GM12878 (cell line): Measurements from ENCODE around the gene ARHGAP26. TPM values are rescaled to one million over a fixed set of nuclear protein-coding genes. Genes with fewer than 3 reads are reported as not detected.

Experiments
- ATAC-seq: fragments of 200-7000 bp; cut with Tn5 transposase; 3 replicates; pipeline ENCODE4 v1.9.1; 2020; ENCODE audit warnings: mild to moderate bottlenecking, moderate library complexity
- BruUV-seq: library from RNA; stranded (reverse); fragments of 400-500 nt; replicated peaks from 2 replicates; lab custom pipeline; 2021; lab: Mats Ljungman, UMichigan
- CTCF ChIA-PET: fragments of 300-600 bp; sonication (Branson Sonifier 250); formaldehyde crosslinking; extraction: SDS; loops from one replicate; lab custom pipeline; 2021; ENCODE audit warnings: inconsistent platforms; lab: Yijun Ruan, JAX
- POLR2A ChIA-PET: fragments of 350-600 bp; formaldehyde crosslinking; extraction: SDS; loops from one replicate; lab custom pipeline; 2021; ENCODE audit warnings: inconsistent platforms; lab: Charles Lee
- RAD21 ChIA-PET: fragments of 300-600 bp; sonication (Branson Sonifier 250); formaldehyde crosslinking; loops from one replicate; lab custom pipeline; 2023; ENCODE audit warnings: antibody characterized with exemption; ENCODE audit not compliant: unreplicated experiment; lab: Charles Lee
- SMC1A ChIA-PET: fragments of 300-600 bp; sonication (Branson Sonifier 250); formaldehyde crosslinking; loops from one replicate; lab custom pipeline; 2023; ENCODE audit not compliant: unreplicated experiment, uncharacterized antibody; lab: Charles Lee
- DNase-seq: peaks from one replicate; pipeline ENCODE4 v3.0.0-alpha.2; 2011; ENCODE audit warnings: low read depth, low spot score
- FAIRE-seq: peaks from 3 replicates; lab custom pipeline; 2011; peaks lifted over from hg19 to GRCh38; lab: Jason Lieb, UNC
- H2AFZ ChIP-seq: 2 replicates; pipeline ENCODE4 v1.6.0; 2011; ENCODE audit warnings: low read depth, low read length, control low read depth; ENCODE audit not compliant: control insufficient read depth
- H3K27ac ChIP-seq: 2 replicates; pipeline ENCODE4 v1.5.1; 2011; ENCODE audit warnings: control low read depth; ENCODE audit not compliant: control insufficient read depth, insufficient read depth
- H3K27me3 ChIP-seq, 2 experiments: replicated peaks in 1 of 2; 2 replicates each; pipeline versions ENCODE4 v1.6.0 to v1.6.1; 2011; ENCODE audit warnings: low read length in 1 of 2; ENCODE audit not compliant: control insufficient read depth in 2 of 2, insufficient read depth in 2 of 2
- H3K36me3 ChIP-seq, 2 experiments: 2 replicates each; pipeline ENCODE4 v1.5.1; 2011; ENCODE audit warnings: low read length in 1 of 2; ENCODE audit not compliant: control insufficient read depth in 2 of 2, insufficient read depth in 2 of 2
- H3K4me1 ChIP-seq: 2 replicates; pipeline ENCODE4 v1.6.1; 2011; ENCODE audit warnings: mild to moderate bottlenecking, low read length, moderate library complexity, mixed read lengths; ENCODE audit not compliant: control insufficient read depth, insufficient read depth
- H3K4me2 ChIP-seq: 2 replicates; pipeline ENCODE4 v1.6.0; 2011; ENCODE audit warnings: control low read depth; ENCODE audit not compliant: control insufficient read depth, insufficient read depth
- H3K4me3 ChIP-seq: fragments of 200-600 bp; sonication (generic); 2 replicates; pipeline ENCODE4 v1.5.1; 2016
- H3K79me2 ChIP-seq: 2 replicates; pipeline ENCODE4 v1.6.0; 2011; ENCODE audit warnings: low read length; ENCODE audit not compliant: control insufficient read depth, insufficient read depth
- H3K9ac ChIP-seq: 2 replicates; pipeline ENCODE4 v1.8.0; 2011; ENCODE audit warnings: low read length, control low read depth, mixed read lengths; ENCODE audit not compliant: control insufficient read depth, insufficient read depth
- H3K9me3 ChIP-seq: replicated peaks from 3 replicates; pipeline ENCODE4 v1.5.1; 2011; ENCODE audit warnings: mild to moderate bottlenecking, low read length; ENCODE audit not compliant: control insufficient read depth, insufficient read depth
- H4K20me1 ChIP-seq: 2 replicates; pipeline ENCODE4 v1.6.0; 2011; ENCODE audit not compliant: control insufficient read depth, insufficient read depth
- BMI1 ChIP-seq: fragments of 450-650 bp; IDR thresholded peaks from 2 replicates; pipeline ENCODE4 v1.6.1; 2016; ENCODE audit warnings: mild to moderate bottlenecking, moderate library complexity, borderline replicate concordance
- DPF2 ChIP-seq: fragments of 450-650 bp; IDR thresholded peaks from 2 replicates; pipeline ENCODE4 v1.6.1; 2017; ENCODE audit warnings: mild to moderate bottlenecking
- E2F4 ChIP-seq: IDR thresholded peaks from 2 replicates; pipeline ENCODE4 v1.6.1; 2012; ENCODE audit warnings: low read depth, low read length, improper control_type of control experiment
- HDAC2 ChIP-seq: fragments of 200-600 bp; sonication (generic); IDR thresholded peaks from 2 replicates; pipeline ENCODE4 v1.6.1; 2017
- IRF5 ChIP-seq: fragments of 450-650 bp; IDR thresholded peaks from 2 replicates; pipeline ENCODE4 v1.6.1; 2017; ENCODE audit warnings: borderline replicate concordance
- KAT2A ChIP-seq: conservative IDR thresholded peaks from 2 replicates; pipeline ENCODE4 v1.6.1; 2011; ENCODE audit warnings: low read depth, low read length; ENCODE audit not compliant: control insufficient read depth
- MTA2 ChIP-seq: fragments of 450-650 bp; IDR thresholded peaks from 2 replicates; pipeline ENCODE4 v1.6.1; 2016; ENCODE audit warnings: low read depth, mild to moderate bottlenecking, moderate library complexity
- RB1 ChIP-seq: fragments of 450-650 bp; formaldehyde crosslinking; IDR thresholded peaks from 2 replicates; pipeline ENCODE4 v1.6.1; 2017; ENCODE audit warnings: mild to moderate bottlenecking, borderline replicate concordance
- RUNX3 ChIP-seq: IDR thresholded peaks from 2 replicates; pipeline ENCODE4 v1.6.1; 2012; ENCODE audit warnings: low read length, inconsistent platforms
- ZNF622 ChIP-seq: fragments of 450-650 bp; IDR thresholded peaks from 2 replicates; pipeline ENCODE4 v1.6.1; 2017; ENCODE audit warnings: mild to moderate bottlenecking, inconsistent platforms
- in situ Hi-C: fragments of 300-500 bp; cut with MboI; formaldehyde crosslinking; loops from 9 replicates; pipeline ENCODE4 v1.14.3; 2018; ENCODE audit warnings: mixed read lengths
- intact Hi-C: fragments of 100-400 bp; cut with micrococcal nuclease; formaldehyde crosslinking; loops from one replicate; pipeline ENCODE4 v1.14.2; 2022; ENCODE audit not compliant: unreplicated experiment
- polyA plus RNA-seq, 11 experiments: library from polyadenylated mRNA; depleted of rRNA in 4 of 11; unstranded in 6 of 11; stranded (reverse) in 5 of 11; fragments of >200 nt; fragmentation: Nextera tagmentation in 4 of 11; fragmentation: Illumina TruSeq in 1 of 11; extraction: Ambion mirVana in 4 of 11; extraction: Trizol in 1 of 11; gene quantifications; 1 replicate in 1 of 11; 2 replicates in 10 of 11; pipeline versions ENCODE4 v1.2.1 to v1.2.3, GENCODE V29; 2011 to 2016; ENCODE audit warnings: inconsistent platforms in 2 of 11, missing spikeins in 2 of 11, low read depth in 1 of 11
- total RNA-seq, 4 experiments: library from RNA; depleted of rRNA in 3 of 4; stranded (reverse); fragments of >200 nt in 3 of 4; fragmentation: Illumina TruSeq in 1 of 4; extraction: Trizol in 1 of 4; gene quantifications; 2 replicates each; pipeline versions ENCODE4 v1.2.1 to v1.2.3, GENCODE V29; 2013 to 2021
- TF ChIP-seq, protein P1 (sequence below): fragments of 450-650 bp; IDR thresholded peaks from 2 replicates; pipeline ENCODE4 v1.6.1; 2016; ENCODE audit warnings: mild to moderate bottlenecking, moderate library complexity, borderline replicate concordance

Gene ARHGAP26
- total and polyA plus RNA-seq, 10 of the 15 experiments (the other 5 are each of a cell fraction or from before 2014, with no cell fraction given), result 9.4 to 41.5 (median 19.3) TPM

GRCh38 chr5:143066556-143067281 lies 296.5 kb downstream of the ARHGAP26 start (continued):
- TF ChIP-seq DPF2, result no peak
- TF ChIP-seq HDAC2, result no peak

GRCh38 chr5:143068712-143069111 lies 298.5 kb downstream of the ARHGAP26 start:
- Histone ChIP-seq H3K27me3 (no peaks in the 10 kb centered on the region), H3K9ac (no peak overlapping the region), H3K79me2 (peaks cover 3% of the 10 kb centered on the region), H2AFZ (no peak overlapping the region), H3K36me3 (peaks cover 3 to 5% of the 10 kb centered on the region in 2 experiments; a peak in 3 of 4 replicates), H4K20me1 (no peaks in the 10 kb centered on the region), H3K4me1 (peaks cover 32% of the 10 kb centered on the region), H3K4me2 (no peak overlapping the region), H3K4me3 (no peak overlapping the region), H3K27ac (no peak overlapping the region), H3K9me3 (peaks cover 8% of the 10 kb centered on the region; the same call in 2 of the 3 replicates)
- no TSS peak for BruUV-seq
- ChIA-PET SMC1A (no interaction called here), RAD21 (interaction anchor here (0.7 kb wide), 1 partner anchor 50 kb away, joined by 3 read pairs; no protein-coding TSS in a partner anchor), POLR2A (interaction anchor here (2.8 kb wide), 1 partner anchor 11 kb away, joined by 11 read pairs; no protein-coding TSS in a partner anchor), CTCF (no interaction called here)
- in situ Hi-C loops (no loop called here), intact Hi-C loops (no loop called here)
- FAIRE-seq (no peak), ATAC-seq (no peak), DNase-seq (no peak)
- no peak for TF ChIP-seq KAT2A
- no peak for TF ChIP-seq RUNX3
- no peak for TF ChIP-seq MTA2
- TF ChIP-seq RB1, result no peak
- TF ChIP-seq IRF5, result no peak
- no peak for TF ChIP-seq E2F4
- no peak for TF ChIP-seq BMI1
- TF ChIP-seq, protein P1, sequence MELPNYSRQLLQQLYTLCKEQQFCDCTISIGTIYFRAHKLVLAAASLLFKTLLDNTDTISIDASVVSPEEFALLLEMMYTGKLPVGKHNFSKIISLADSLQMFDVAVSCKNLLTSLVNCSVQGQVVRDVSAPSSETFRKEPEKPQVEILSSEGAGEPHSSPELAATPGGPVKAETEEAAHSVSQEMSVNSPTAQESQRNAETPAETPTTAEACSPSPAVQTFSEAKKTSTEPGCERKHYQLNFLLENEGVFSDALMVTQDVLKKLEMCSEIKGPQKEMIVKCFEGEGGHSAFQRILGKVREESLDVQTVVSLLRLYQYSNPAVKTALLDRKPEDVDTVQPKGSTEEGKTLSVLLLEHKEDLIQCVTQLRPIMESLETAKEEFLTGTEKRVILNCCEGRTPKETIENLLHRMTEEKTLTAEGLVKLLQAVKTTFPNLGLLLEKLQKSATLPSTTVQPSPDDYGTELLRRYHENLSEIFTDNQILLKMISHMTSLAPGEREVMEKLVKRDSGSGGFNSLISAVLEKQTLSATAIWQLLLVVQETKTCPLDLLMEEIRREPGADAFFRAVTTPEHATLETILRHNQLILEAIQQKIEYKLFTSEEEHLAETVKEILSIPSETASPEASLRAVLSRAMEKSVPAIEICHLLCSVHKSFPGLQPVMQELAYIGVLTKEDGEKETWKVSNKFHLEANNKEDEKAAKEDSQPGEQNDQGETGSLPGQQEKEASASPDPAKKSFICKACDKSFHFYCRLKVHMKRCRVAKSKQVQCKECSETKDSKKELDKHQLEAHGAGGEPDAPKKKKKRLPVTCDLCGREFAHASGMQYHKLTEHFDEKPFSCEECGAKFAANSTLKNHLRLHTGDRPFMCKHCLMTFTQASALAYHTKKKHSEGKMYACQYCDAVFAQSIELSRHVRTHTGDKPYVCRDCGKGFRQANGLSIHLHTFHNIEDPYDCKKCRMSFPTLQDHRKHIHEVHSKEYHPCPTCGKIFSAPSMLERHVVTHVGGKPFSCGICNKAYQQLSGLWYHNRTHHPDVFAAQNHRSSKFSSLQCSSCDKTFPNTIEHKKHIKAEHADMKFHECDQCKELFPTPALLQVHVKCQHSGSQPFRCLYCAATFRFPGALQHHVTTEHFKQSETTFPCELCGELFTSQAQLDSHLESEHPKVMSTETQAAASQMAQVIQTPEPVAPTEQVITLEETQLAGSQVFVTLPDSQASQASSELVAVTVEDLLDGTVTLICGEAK, result no peak
- TF ChIP-seq ZNF622, result no peak
